22Rv1 (cell line): ENCODE data around the gene PCGF1.

Experiments
- H3K27ac ChIP-seq: fragments of 450-650 bp; 2 replicates; pipeline ENCODE4 v1.5.1; 2017
- ZFX ChIP-seq: fragments of 450-650 bp; IDR thresholded peaks from 2 replicates; pipeline ENCODE4 v1.6.1; 2017; ENCODE audit warnings: antibody characterized with exemption, borderline replicate concordance
- TF ChIP-seq, protein P1 (sequence below): fragments of 450-650 bp; IDR thresholded peaks from 2 replicates; pipeline ENCODE4 v1.5.1; 2017; ENCODE audit warnings: mild to moderate bottlenecking

Gene PCGF1

DNA sequence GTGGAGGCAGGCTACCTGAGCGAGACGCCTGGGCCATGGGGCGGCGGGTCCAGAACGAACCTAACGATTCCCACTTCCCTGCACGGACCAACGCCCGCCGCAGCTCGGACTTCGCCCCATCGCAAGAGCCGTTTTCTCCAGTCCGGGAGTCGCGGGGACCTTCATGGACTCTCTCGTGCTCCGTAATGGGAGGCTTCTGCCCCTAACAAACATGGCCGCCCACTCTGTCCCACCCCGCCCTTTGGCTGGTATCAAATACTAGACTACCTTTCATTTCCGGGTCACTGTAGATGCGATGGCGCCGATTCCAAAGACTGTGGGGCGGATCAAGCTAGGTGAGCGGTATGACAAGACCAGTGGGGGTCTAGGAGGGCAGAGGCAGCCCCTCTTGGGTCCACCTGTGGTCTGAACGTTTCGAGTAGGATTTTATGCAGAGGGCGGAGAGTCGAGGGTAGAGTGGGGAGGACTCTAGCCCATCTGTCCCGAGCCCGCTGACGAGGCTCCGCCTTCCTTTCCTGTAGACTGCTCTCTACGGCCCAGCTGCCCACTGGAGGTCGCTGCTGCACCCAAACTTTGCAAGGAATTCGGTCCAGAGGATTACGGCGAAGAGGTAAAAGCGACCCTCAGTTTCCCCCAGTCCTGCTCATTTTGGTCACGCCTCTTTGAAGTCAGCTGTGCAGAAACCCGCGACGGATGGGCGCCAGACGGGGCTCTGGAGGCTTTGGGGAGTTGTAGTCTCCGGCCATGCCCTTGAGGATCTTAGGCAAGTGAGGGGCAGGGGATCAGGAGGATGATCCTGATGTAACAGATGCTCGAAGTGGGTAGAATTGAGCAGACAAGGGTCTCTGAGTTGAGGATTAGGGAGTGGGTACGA is 24.5 kb downstream of the PCGF1 start, which contains the start of the genes CCDC142 and TTC31:
CCDC142 (minus strand) TSS at position 198 of the 874 bp plus-strand sequence; CDS start at position 37, 161 bp downstream.
TTC31 (plus strand) TSS at position 281 of the 874 bp plus-strand sequence; CDS start at position 296, 15 bp downstream.
- no peak for TF ChIP-seq ZFX
- TF ChIP-seq, protein P1, sequence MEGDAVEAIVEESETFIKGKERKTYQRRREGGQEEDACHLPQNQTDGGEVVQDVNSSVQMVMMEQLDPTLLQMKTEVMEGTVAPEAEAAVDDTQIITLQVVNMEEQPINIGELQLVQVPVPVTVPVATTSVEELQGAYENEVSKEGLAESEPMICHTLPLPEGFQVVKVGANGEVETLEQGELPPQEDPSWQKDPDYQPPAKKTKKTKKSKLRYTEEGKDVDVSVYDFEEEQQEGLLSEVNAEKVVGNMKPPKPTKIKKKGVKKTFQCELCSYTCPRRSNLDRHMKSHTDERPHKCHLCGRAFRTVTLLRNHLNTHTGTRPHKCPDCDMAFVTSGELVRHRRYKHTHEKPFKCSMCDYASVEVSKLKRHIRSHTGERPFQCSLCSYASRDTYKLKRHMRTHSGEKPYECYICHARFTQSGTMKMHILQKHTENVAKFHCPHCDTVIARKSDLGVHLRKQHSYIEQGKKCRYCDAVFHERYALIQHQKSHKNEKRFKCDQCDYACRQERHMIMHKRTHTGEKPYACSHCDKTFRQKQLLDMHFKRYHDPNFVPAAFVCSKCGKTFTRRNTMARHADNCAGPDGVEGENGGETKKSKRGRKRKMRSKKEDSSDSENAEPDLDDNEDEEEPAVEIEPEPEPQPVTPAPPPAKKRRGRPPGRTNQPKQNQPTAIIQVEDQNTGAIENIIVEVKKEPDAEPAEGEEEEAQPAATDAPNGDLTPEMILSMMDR: peak; percentile 92

DNA sequence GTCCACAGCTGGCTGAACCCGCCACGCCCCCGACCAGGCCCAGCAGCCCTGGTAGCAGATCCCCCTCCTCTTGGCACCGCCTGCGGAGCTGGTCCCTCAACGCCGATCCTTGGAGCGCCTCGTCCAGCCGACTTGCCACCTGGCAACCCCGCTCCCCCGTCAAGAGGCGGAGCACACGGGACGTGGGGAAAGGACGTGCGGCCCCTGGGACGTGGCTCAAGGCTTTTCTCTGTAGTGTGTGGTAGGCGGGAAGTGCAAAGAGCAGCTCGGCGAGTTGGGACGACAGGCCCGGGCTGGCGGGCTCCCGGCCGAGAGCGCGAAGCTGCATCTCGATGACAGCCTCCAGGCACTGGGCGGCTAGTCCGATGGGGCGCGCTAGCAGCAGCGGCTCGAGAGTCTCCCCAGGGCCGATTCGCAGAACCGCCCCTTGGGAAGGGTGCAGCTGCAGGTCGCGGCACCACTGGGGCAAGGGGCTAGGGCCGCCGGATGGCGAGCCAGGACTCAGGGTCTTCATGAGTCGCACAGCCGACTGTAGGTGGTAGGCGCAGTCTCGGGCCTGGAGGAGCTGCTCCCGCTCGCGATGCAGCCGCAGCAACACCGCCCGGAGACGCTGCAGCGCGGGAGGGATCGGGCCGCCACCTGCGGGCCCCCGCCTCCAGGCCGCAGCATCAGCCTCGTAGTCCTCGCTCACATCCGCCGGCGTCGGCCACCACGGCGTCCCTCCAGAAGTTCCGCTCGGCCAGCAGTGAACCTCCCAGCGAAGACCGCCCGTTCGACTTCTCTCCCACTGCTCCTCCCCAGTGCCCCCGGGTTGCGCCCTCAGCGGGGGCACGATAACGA is 25.3 kb downstream of the PCGF1 start:
- TF ChIP-seq, protein P1: no peak
- no peak for TF ChIP-seq ZFX
- peak overlapping the region; percentile 84 for H3K27ac ChIP-seq

More for the DNA sequence above, 24.5 kb downstream of the PCGF1 start, which contains the start of the genes CCDC142 and TTC31:
- peak within 1 kb of the TSS; percentile 84 for H3K27ac ChIP-seq

DNA sequence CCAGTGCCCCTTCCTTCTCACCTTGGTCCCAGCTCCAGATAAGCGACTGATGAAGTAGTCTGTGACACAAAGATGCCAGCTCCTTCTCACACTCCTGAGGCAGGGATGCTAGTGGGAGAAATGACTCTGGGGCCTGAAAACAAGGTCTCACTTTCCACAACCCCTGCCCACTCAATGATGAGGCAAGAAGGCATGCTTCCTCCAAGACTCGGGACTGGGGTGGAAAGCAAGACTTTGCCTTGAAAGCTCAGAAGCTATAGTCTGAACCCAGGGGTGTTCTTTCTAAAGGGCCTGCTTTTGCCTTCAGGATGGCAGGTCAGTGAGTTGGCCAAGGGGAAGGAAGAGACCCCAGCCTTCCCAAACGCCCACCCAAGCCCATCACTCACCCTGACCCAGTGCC is 26.1 kb downstream of the PCGF1 start:
- H3K27ac ChIP-seq: peak overlapping the region; percentile 84
- TF ChIP-seq, protein P1: no peak

DNA sequence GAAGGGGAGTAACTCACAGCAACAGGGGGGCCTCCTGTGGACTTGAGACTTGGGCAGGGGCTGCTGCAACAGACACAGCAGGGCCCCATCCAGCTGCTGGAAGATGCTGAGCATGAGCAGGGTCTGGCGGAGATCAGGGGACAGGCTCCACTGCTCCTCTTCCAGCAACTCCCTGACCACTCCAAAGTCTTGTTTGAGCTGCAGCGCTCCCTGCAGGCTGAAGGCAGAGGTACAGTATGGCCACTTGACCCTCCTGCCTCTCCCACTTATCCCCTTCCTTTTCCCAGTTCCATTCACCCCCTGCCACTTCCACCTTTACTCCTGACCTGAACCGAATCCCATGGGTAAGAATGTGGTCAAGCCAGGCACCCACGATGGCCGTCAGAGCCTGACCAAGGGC is 32.6 kb downstream of the PCGF1 start:
- H3K27ac ChIP-seq: no peak overlapping the region

DNA sequence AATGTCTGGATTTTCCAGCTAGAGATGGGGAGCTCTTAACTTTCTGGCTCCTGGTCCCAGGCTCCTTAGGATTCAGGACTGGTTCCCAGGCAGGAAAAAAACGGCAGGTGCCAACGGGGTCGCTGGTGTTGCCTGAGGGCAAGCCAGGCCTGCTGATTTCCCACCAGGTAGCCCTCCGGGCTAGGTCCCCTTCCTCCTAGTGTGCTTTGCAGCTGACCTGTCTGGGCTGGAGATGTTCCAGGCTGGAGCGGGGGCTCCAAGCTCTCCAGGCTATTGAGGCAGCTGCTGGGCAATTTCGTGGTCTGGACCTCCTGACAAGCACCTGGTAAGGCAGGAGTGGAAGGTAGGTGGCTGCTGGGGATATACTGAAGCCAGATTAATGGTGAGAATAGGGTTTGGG is 33.0 kb downstream of the PCGF1 start:
- TF ChIP-seq ZFX: no peak
- TF ChIP-seq, protein P1: no peak
- no peak overlapping the region for H3K27ac ChIP-seq

More for the DNA sequence above, 32.6 kb downstream of the PCGF1 start:
- TF ChIP-seq, protein P1: peak; percentile 29
- TF ChIP-seq ZFX: no peak

DNA sequence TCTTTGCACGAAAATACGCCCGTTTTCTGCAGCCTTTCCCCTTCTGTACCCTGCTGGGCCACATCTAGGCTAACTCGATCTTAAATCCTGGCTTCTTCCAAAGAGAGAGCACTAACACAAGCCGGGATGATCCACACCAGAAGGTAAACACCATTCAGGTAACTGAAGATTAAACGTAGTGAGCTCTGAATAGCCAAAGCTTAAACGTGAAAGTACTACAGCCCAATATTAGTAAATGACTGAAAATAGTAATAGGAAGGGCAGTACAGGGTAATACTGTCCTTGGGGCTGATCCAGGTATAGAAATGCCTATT is 34.6 kb downstream of the PCGF1 start:
- no peak for TF ChIP-seq ZFX
- TF ChIP-seq, protein P1: no peak
- H3K27ac ChIP-seq: peak overlapping the region; percentile 99
